ENCODE measurements around the gene GPR139.

Gene GPR139

GRCh38 chr16:20051611-20052010, 22.1 kb downstream of the GPR139 start:
- no peak for DNase-seq

GRCh38 chr16:20051147-20051546, 22.5 kb downstream of the GPR139 start:
- no peak for DNase-seq

GRCh38 chr16:20049831-20050230, 23.9 kb downstream of the GPR139 start:
- DNase-seq: no peak

GRCh38 chr16:20045886-20046285, 27.8 kb downstream of the GPR139 start:
- DNase-seq: no peak

- DNase-seq: no peak
Measured at GRCh38 chr16:20042848-20043247, 30.8 kb downstream of the GPR139 start.

GRCh38 chr16:20041924-20042596, 31.6 kb downstream of the GPR139 start:
- DNase-seq: no peak

- DNase-seq: no peak
Measured at GRCh38 chr16:20040011-20040410, 33.7 kb downstream of the GPR139 start.

- no peak for DNase-seq
Measured at GRCh38 chr16:20029611-20030010, 44.1 kb downstream of the GPR139 start.

- DNase-seq: no peak
Measured at GRCh38 chr16:20026361-20027072, 47.2 kb downstream of the GPR139 start.

- peak; percentile 13 for DNase-seq
Measured at GRCh38 chr16:20023190-20023589, 50.5 kb downstream of the GPR139 start.

GRCh38 chr16:20020976-20021375, 52.7 kb downstream of the GPR139 start:
- DNase-seq: no peak

- DNase-seq: no peak
Measured at GRCh38 chr16:20020083-20020482, 53.6 kb downstream of the GPR139 start.

- DNase-seq: no peak
Measured at GRCh38 chr16:20016234-20016633, 57.5 kb downstream of the GPR139 start.

GRCh38 chr16:20004931-20005330, 68.8 kb downstream of the GPR139 start:
- no peak for DNase-seq

GRCh38 chr16:20002936-20003335, 70.8 kb downstream of the GPR139 start:
- DNase-seq: no peak

GRCh38 chr16:20001856-20002707, 71.6 kb downstream of the GPR139 start:
- DNase-seq: no peak

GRCh38 chr16:19997734-19998133, 76.0 kb downstream of the GPR139 start:
- DNase-seq: no peak

- no peak for DNase-seq
Measured at GRCh38 chr16:19997264-19997663, 76.4 kb downstream of the GPR139 start.

- no peak for DNase-seq
Measured at GRCh38 chr16:19994466-19995170, 79.1 kb downstream of the GPR139 start.

- no peak for DNase-seq
Measured at GRCh38 chr16:19991614-19992013, 82.1 kb downstream of the GPR139 start.

- DNase-seq: no peak
Measured at GRCh38 chr16:19984135-19984534, 89.6 kb downstream of the GPR139 start.

Measured in fibroblast of skin of right quadriceps (primary cell).